Esophagus muscularis mucosa (tissue), 4 donors: Measurements from ENCODE around the gene DNM3. TPM values are rescaled to one million over a fixed set of nuclear protein-coding genes. Genes with fewer than 3 reads are reported as not detected.

Experiments
- DNase-seq: peaks from one replicate; pipeline ENCODE4 v3.0.0-alpha.2; 2017; ENCODE audit errors: extremely low spot score
- H3K27ac ChIP-seq, 4 donors: fragments of 200-600 bp; sonication (generic); replicated peaks in 1 of 4; 1 replicate in 3 of 4; 2 replicates in 1 of 4; pipeline ENCODE4 v1.5.1; 2016 to 2019; ENCODE audit warnings: mild to moderate bottlenecking in 1 of 4
- H3K27me3 ChIP-seq, 4 donors: fragments of 200-600 bp; sonication (generic); one replicate each; pipeline versions ENCODE4 v1.5.1 to v1.6.0; 2016 to 2019
- H3K36me3 ChIP-seq, 4 donors: fragments of 200-600 bp; sonication (generic); one replicate each; pipeline ENCODE4 v1.5.1; 2016 to 2019
- H3K4me1 ChIP-seq, 4 donors: fragments of 200-600 bp; sonication (generic); one replicate each; pipeline ENCODE4 v1.5.1; 2016 to 2019
- H3K4me3 ChIP-seq, 4 donors: fragments of 200-600 bp; sonication (generic); 1 replicate in 2 of 4; 2 replicates in 2 of 4; pipeline ENCODE4 v1.5.1; 2016 to 2019; ENCODE audit warnings: mild to moderate bottlenecking in 4 of 4, moderate library complexity in 1 of 4
- H3K9me3 ChIP-seq, 4 donors: fragments of 200-600 bp; sonication (generic); 1 replicate in 3 of 4; 2 replicates in 1 of 4; pipeline ENCODE4 v1.5.1; 2016 to 2019
- EP300 ChIP-seq: sonication (generic); formaldehyde crosslinking; IDR thresholded peaks from one replicate; pipeline ENCODE4 v1.6.1; 2017; ENCODE audit warnings: antibody characterized with exemption
- POLR2A ChIP-seq: fragments of 450-650 bp; IDR thresholded peaks from one replicate; pipeline ENCODE4 v1.6.1; 2017; ENCODE audit warnings: antibody characterized with exemption, moderate library complexity, mild to moderate bottlenecking, low read depth
- POLR2AphosphoS5 ChIP-seq, 2 donors: sonication (generic); formaldehyde crosslinking; IDR thresholded peaks; one replicate each; pipeline ENCODE4 v1.6.1; 2017; ENCODE audit warnings: antibody characterized with exemption in 2 of 2
- WGBS: methylation state at CpG from one replicate; pipeline ENCODE4 v1.1.5; 2018; 5-methylcytosine and 5-hydroxymethylcytosine counted together
- intact Hi-C: fragments of 100-400 bp; cut with DNase I; formaldehyde crosslinking; loops from one replicate; pipeline ENCODE4 v1.15.1; 2023
- total RNA-seq, 4 donors: library from RNA; depleted of rRNA; stranded (reverse); fragments of >200 nt; gene quantifications; one replicate each; pipeline versions ENCODE4 v1.1.0 to v1.2.1, GENCODE V29; 2016
- TF ChIP-seq, protein P1 (sequence below), 3 experiments: fragments of 200-600 bp in 2 of 3; fragments of 450-650 bp in 1 of 3; sonication (generic) in 2 of 3; IDR thresholded peaks; one replicate each; pipeline ENCODE4 v1.5.1; 2017 to 2019; ENCODE audit warnings: antibody characterized with exemption in 3 of 3, mild to moderate bottlenecking in 2 of 3, moderate library complexity in 1 of 3

DNM3 gene
- total RNA-seq, 4 donors from 2014 or later: 3.3 to 6.4 (median 3.9) TPM

DNA sequence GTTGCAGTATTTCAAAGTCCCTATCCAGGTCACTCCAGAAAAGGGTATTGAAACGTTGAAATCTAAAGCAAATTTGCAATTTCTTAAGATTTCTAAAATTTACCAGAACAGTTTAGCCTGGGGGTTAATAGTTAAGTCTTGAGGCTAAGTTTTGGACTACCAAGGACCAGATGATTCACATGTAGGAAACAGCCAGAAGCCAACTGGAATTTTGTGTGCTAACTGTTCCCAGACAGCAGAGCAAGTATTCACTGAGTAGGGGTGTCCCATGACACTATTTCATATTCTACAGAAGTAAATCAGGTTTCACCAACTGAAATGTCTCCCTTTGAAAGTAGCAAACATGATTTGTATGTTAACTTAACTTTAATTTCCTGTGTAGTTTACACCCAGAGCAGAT is 567.7 kb downstream of the DNM3 start:
- Histone ChIP-seq H3K4me1 (no peaks in the 10 kb centered on the region), H3K4me3 (no peak overlapping the region), H3K9me3 (no peaks in the 10 kb centered on the region), H3K27ac (no peak overlapping the region), H3K27me3 (no peaks in the 10 kb centered on the region), H3K36me3 (no peaks in the 10 kb centered on the region)
- WGBS: 83% methylated on average over 1 of the region's 1 CpG
- intact Hi-C loops: no loop called here
- no peak for DNase-seq
- TF ChIP-seq POLR2A (no peak), POLR2AphosphoS5 (IDR thresholded peaks at IDR 0.05) (no peak), EP300 (no peak)
- TF ChIP-seq, protein P1, sequence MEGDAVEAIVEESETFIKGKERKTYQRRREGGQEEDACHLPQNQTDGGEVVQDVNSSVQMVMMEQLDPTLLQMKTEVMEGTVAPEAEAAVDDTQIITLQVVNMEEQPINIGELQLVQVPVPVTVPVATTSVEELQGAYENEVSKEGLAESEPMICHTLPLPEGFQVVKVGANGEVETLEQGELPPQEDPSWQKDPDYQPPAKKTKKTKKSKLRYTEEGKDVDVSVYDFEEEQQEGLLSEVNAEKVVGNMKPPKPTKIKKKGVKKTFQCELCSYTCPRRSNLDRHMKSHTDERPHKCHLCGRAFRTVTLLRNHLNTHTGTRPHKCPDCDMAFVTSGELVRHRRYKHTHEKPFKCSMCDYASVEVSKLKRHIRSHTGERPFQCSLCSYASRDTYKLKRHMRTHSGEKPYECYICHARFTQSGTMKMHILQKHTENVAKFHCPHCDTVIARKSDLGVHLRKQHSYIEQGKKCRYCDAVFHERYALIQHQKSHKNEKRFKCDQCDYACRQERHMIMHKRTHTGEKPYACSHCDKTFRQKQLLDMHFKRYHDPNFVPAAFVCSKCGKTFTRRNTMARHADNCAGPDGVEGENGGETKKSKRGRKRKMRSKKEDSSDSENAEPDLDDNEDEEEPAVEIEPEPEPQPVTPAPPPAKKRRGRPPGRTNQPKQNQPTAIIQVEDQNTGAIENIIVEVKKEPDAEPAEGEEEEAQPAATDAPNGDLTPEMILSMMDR (IDR thresholded peaks at IDR 0.05): no peak

DNA sequence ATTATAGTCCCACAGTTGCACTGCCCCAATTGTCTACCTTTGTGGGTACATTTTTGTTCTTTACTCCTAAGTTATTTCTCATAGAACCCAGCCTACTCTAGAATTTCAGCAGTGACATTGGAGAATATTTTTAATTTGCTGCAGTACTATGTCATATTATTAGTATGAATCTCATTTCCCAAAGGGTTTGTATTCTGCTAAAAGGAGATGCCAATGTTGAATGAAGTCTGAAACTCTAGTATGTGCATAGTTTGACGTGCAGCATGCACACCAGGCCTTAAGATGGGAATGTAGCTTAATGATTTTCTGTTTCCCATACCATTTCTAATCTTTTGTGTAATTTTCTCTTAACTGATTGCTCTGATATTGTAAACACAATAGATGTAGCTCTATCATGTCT is 568.7 kb downstream of the DNM3 start:
- no peak for DNase-seq
- Histone ChIP-seq H3K4me3 (no peak overlapping the region), H3K27me3 (no peaks in the 10 kb centered on the region), H3K36me3 (no peaks in the 10 kb centered on the region), H3K27ac (no peak overlapping the region), H3K4me1 (no peaks in the 10 kb centered on the region), H3K9me3 (no peaks in the 10 kb centered on the region)
- WGBS: 90% methylated on average over 1 of the region's 1 CpG
- intact Hi-C loops: no loop called here
- TF ChIP-seq POLR2A (no peak), POLR2AphosphoS5 (IDR thresholded peaks at IDR 0.05) (no peak), EP300 (no peak)
- TF ChIP-seq, protein P1 (IDR thresholded peaks at IDR 0.05): no peak

DNA sequence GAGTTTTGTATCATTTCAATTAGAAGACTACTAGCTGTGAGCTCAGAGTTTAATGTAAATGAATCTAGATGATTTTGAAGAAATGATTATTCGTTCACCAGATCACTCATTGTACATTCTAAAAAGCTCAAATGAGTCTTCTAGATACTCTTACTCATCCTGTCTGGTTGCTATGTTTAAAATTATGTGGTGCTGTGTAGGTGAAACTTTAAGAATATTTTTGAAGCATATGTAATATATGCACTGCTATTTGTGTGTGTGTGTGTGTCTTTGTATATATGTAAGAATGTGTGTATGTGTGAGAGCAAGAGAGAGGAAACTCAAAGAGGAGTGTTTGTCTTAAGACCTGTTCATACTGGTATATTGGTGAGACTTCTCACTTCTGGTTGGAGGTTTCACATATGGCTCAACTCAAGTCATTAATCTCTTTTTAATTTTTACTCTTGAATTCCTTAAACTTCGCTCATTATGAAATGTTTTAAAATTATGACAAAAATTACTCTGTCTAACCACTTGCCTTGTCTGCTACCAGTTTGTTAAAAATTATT is 570.6 kb downstream of the DNM3 start:
- no peak for DNase-seq
- TF ChIP-seq EP300 (no peak), POLR2AphosphoS5 (IDR thresholded peaks at IDR 0.05) (no peak), POLR2A (no peak)
- TF ChIP-seq, protein P1 (IDR thresholded peaks at IDR 0.05): no peak
- Histone ChIP-seq H3K27ac (no peak overlapping the region), H3K4me3 (no peak overlapping the region), H3K27me3 (no peaks in the 10 kb centered on the region), H3K4me1 (no peaks in the 10 kb centered on the region), H3K9me3 (no peaks in the 10 kb centered on the region), H3K36me3 (no peaks in the 10 kb centered on the region)
- intact Hi-C loops: no loop called here
- WGBS: 86% methylated on average over 2 of the region's 2 CpGs

DNA sequence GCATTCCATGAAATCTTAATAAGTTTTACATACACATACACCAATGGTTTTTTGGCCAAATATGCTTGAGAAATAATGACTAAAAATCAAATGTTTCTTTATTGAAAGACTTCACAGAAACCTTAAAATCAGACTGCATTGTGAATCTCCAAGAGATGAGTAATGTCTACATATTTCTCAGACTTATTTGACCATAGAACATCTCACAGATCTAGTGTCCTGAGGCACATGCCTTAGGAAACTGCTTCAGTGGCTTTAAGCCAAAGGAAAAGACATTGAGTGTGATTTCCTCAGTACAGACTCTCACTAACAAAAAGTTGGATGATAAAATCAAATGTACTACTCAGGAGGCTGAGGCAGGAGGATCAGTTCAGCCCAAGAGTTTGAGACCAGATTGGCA is 573.0 kb downstream of the DNM3 start:
- Histone ChIP-seq H3K27me3 (no peaks in the 10 kb centered on the region), H3K27ac (no peak overlapping the region), H3K4me3 (no peak overlapping the region), H3K36me3 (no peaks in the 10 kb centered on the region), H3K4me1 (no peaks in the 10 kb centered on the region), H3K9me3 (no peaks in the 10 kb centered on the region)
- intact Hi-C loops: no loop called here
- DNase-seq: no peak
- TF ChIP-seq, protein P1 (IDR thresholded peaks at IDR 0.05): no peak
- TF ChIP-seq POLR2AphosphoS5 (IDR thresholded peaks at IDR 0.05): no peak
- no peak for TF ChIP-seq EP300
- no peak for TF ChIP-seq POLR2A

DNA sequence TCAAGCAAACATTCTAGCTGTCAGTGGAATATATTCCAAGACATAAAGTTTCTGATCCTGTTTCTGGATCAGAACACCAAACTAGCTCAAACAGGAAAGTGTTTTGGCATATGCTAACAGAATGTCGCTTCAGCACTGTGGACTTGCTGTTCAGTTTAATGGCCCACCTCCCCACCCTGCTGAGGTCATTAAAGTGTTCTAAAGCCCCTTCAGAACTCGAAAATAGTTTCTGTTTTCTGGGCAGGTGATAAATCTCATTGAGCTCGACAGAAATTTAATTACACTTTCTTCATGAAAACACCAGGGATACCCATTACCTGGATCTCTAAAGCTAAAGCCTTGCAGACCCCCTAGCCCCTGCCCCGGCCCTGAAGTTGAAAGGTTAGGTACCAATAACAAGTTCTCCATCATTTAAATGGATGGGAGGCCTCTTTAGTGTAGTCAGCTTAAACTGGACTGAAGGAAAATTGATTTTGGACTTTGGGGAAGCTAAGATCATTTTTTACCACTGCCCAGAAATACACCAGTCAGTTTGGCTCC is 575.3 kb downstream of the DNM3 start:
- H3K9me3 ChIP-seq: no peaks in the 10 kb centered on the region
- H3K4me1 ChIP-seq: no peaks in the 10 kb centered on the region
- DNase-seq: no peak
- no peak overlapping the region for H3K4me3 ChIP-seq
- H3K27ac ChIP-seq: no peak overlapping the region
- intact Hi-C loops: no loop called here
- TF ChIP-seq, protein P1 (IDR thresholded peaks at IDR 0.05): no peak
- TF ChIP-seq EP300: no peak
- no peak for TF ChIP-seq POLR2AphosphoS5 (IDR thresholded peaks at IDR 0.05)
- TF ChIP-seq POLR2A: no peak
- no peaks in the 10 kb centered on the region for H3K36me3 ChIP-seq
- WGBS: 75% methylated on average over 4 of the region's 4 CpGs
- no peaks in the 10 kb centered on the region for H3K27me3 ChIP-seq
